GM18508 (cell line): ENCODE data around the gene BANK1.
A peak's percentile ranks its signal among the peaks of the same experiment; 100 is the strongest.

ENCODE experiments used
- ATAC-seq: cut with Tn5 transposase; IDR thresholded peaks from one replicate; pipeline ENCODE4 v1.9.1; 2021; ENCODE audit warnings: moderate number of reproducible peaks; ENCODE audit not compliant: insufficient read depth, unreplicated experiment

Gene BANK1

DNA sequence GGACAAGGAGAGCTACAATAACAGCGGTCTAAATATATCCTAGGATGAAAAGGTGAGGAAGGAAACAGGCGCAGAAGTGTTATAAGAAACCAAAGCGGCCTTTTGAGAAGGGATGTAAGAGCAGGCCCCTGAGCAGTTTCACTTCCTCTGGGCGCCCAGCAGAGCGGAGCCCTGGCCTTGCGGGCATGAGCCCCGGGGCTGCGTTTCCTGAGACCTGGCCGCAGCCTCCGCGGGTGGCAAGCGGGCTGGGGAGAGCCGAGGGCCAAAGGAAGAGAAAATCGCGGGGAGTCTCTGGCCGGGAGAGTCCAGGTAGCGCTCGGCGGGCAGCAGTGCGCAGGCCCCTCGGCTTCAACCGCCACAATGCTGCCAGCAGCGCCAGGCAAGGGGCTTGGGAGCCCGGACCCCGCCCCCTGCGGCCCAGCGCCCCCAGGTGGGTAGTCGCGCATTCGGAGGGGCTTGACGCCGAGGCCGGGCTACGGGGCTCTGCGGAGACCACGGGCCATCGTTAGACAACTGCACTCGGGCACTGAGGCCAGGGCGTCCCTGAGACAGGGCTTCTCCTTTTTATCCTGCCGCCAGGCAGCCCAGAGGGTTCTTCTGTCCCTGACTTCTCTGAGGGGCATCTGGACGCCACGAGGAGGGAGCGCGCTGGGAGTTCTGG, at the start of gene BANK1:
Gene BANK1 (plus strand): TSS at position 210 of the 661 bp plus-strand sequence. CDS start 151 bp downstream, at position 361.
- ATAC-seq, result peak; percentile 99

DNA sequence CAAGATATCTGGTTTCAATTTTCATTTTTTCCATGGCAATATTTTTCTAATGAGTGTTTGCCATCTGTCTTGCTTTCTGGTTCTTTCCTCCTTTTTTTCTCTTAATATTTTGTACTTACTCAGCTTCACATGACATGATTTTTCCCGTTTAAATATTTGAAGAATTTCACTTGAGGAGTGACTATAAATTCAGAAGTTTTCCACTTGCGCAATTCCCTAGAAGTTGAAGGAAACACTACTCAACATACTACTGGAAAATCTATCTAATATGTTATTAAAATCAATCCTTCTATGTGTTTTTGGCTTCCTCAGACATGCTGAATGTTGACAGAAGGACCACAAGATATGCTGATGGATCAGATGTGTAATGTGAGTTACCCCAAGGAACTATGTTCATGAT, 36.8 kb upstream of the BANK1 start:
- no peak for ATAC-seq

DNA sequence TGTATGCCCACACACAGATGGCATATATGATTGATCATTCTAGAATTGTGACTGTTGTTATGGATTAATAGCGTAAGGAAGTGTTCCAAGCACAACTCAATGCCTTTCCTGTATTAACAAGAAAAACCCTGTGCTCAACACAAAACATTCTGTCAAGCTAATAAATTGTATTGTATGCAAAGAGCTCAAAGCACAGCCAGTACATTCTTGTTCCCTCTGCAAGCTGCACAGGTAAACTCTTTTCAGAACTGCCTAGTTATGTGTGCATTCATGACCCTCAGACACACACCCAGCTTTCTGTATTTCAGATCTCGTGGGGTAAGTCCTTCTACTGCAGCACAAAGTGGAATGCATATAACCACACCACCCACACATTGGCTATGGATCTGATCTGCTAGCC, 34.3 kb upstream of the BANK1 start:
- no peak for ATAC-seq

GRCh38 chr4:101761405-101761804, 29.1 kb upstream of the BANK1 start:
- ATAC-seq, result no peak

DNA sequence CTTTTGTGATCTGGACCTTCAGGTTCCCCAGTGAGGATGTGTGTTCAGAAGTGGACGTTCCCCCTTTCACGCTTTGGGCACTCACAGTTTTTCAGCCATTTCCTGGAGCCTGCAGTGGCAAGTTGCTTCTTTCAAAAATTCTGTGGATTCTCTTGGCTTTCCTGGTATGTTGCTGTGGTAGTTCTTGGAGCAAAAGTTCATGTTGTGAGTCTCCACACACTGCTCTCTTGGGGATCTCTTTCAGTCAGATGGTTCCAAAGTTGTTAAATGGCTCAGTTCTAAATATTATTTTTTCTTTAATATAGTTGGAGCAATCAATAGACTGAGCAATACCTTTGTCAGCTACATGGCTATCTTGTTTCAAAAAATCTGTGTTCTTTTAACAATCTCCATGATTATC, 28.5 kb upstream of the BANK1 start:
- ATAC-seq, result no peak

DNA sequence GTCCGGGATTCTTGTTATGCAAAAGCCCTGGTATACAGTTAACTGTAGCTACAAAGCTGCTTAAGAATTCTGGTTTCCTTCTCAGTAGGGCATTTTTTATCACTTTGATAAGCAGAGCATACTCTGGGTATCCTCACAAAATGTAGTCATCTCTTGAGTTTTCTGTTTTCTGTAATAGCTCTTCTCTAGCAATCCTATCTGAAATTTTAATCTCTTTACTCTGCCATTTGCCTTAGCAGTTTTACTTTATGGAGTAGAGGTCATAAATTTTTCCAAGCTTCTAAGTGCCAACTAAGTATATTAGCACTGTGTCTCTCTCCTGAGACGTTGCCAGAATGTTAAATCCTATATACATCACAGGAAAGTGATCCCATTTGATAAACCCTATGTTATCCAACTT, 28.0 kb upstream of the BANK1 start:
- ATAC-seq, result no peak

DNA sequence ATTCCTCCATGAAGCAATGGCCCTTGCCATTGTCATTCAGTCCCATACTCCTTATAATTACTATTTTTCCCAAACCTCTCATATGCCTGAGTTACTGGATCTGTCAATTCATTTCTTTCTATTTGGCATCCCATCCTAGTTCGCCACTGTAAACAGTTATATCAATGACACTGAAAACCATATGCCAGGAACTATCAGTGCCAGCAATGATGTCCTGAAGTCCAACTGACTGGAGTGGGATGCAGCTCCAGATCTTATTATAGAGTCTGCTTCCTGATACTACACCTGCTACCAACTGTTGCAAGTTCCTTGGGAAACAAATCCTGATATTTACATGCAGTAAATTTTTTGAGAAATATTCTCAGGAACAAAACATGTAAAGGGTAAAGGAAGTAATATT, 27.0 kb upstream of the BANK1 start:
- ATAC-seq, result no peak

DNA sequence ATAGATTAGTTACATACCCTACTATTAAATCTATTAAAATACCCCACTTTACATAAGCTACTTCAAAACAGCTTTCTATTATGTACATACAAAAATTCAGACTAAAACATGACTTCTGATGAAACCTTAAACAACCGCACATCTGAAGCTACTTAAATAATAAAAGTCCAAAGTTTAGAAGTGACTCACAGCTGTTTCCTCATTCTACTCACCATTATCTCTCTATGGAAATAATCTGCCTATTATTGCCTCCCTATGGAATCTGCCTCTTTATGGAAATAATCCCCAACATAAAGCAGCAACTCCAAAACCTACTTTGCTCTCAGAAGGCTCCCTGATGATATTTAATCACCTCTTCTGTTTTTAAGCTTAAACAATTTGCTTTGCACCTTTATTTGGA, 15.7 kb upstream of the BANK1 start:
- no peak for ATAC-seq

DNA sequence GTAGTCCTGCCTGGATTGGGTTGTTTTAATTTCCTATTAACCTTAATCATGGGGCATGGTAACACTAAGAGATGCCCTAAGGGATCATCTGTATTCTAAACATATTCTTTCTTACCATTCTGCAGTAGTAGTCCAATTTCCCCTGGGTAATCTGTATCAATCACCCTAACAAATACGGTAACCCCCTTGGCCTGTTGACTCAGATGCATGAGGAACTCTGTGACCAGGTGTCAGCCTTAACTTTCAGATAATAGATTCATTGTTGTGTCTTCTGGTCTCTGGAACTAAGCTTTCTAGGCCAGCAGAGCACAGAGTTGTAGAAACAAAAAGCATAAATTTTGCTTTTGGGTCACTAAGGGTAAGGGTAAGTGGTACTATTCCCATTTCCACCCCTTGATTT, 13.1 kb upstream of the BANK1 start:
- no peak for ATAC-seq

- no peak for ATAC-seq
These were observed 10.2 kb upstream of the BANK1 start for GRCh38 chr4:101780284-101780683.

DNA sequence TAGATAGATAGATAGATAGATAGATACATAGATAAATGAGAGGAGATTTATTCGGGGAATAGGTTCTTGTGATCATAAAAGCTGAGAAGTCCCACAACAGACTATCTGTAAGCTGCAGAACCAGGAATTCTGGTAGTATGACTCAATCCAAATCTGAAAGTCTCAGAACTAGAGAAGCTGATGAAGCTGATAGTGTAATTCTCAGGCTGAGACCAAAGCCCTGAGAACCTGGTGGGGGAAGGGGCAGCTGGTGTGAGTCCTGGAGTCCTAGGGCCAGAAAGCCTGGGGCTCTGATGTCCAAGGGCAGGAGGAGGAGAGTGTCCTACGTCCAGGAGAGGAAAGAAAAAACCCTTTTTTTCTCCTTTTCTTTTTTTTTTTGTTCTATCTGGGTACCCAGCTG, 8.0 kb upstream of the BANK1 start:
- no peak for ATAC-seq

DNA sequence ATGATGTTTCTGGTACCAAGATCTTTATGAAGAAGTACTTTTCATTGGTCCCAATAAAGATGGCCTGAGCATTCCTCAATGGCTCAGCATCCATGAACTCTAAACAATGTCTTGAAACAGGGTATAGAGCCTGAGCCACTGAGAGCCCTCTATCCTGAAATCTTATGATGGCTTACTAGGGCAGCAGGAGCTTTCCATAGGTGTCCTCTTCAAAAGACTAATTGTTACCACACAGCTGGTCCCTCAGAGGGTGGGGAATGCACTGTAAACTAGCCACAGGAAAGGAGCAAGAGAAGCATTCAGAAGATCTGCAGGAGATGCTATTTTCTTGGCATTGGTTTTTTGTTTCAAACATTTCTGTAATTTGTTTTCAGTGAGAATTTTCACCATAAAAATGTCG, 5.6 kb upstream of the BANK1 start:
- no peak for ATAC-seq

DNA sequence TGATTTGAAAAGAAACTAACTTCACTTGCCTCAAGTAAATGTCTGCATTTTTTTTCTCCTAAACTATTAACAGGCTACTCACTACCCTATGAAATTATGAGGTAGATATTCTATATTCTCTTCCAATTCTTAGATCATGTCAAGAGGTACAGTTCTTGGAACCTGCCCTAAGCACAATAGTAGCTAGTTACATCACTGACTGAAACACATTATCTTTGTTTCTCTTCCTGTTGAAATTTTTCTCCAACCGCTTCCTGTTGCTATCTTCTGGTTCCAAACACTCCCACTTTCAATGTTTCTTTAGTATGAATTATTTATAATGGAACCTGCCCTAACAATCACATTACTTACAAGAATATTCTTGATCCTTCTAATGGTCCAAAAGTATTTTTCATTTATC, 5.0 kb upstream of the BANK1 start:
- no peak for ATAC-seq

GRCh38 chr4:101787701-101788316, 2.7 kb upstream of the BANK1 start:
- no peak for ATAC-seq

DNA sequence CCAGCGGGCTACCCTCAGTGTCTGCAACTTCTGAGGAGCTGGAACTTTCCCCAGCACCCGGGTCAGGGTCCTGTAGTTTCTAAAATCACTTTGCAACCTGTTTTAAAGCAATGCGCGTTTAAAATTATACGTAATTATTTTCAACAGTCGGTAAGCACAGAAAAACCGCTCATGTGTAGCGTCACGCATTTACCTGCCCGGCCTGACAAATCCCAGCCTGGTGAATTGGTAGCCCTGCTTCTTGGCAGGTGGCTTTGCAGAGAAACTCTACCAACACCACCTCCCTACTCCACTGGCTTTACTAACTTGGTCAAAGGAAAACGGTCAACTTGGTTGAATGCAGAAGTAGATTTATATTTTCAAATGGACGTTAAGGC, 640 bp downstream of the BANK1 start:
- no peak for ATAC-seq

- no peak for ATAC-seq
These were observed 1.6 kb downstream of the BANK1 start for GRCh38 chr4:101792056-101792590.

GRCh38 chr4:101793397-101793796, 2.9 kb downstream of the BANK1 start:
- ATAC-seq, result no peak

DNA sequence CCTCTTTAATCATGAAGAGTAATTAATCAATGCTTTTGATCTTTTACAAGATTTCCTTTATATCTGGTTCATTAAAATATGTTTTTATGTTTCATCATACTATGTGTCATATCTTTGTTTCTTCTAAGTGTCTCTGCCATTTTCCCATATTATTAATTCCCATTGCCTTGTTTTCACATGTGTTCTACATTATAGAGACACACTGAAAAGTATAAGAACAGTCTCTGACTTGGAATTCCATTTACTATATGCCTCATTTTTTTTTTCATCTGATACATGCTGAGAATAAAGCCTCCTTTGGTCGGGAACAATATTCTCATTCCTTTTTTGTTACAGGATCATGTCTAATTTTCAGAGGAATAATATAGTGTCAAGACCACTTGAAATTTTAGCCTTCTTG, 4.3 kb downstream of the BANK1 start:
- no peak for ATAC-seq

DNA sequence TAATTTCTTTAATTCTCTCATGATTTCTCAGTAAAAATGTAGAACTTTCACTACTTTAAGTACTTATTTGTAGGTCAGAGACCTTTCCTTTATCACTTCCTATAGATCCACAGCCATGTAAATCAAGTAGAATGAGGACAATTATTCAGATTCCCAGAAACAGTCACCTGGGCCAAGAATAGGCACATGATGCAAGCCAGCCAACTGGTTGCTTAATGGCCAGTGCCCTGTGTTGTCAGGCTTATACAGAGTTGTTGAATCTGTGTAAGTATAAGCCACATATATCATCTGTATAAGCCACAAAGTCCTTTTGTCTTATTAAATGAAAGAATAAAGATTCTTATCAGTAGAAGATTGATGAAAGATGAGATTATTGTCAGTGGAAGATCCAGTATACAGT, 5.2 kb downstream of the BANK1 start:
- ATAC-seq, result no peak

- ATAC-seq, result no peak
These were observed 11.4 kb downstream of the BANK1 start for GRCh38 chr4:101801958-101802357.

GRCh38 chr4:101806914-101807313, 16.4 kb downstream of the BANK1 start:
- ATAC-seq, result peak; percentile 99

GRCh38 chr4:101807351-101807750, 16.8 kb downstream of the BANK1 start:
- ATAC-seq, result peak; percentile 17
